ENCODE results near the gene PACSIN2. TPM values are rescaled to one million over a fixed set of nuclear protein-coding genes. Genes with fewer than 3 reads are reported as not detected.

The PACSIN2 gene
- total RNA-seq, 1 donor from 2014 or later, result 41.5 TPM

GRCh38 chr22:42857845-42858481, 157.0 kb downstream of the PACSIN2 start:
- intact Hi-C loops (cut with DNase I), result loop anchor here (5.0 kb wide), 1 partner anchor 159 kb away; the partner anchor contains the start of gene PACSIN2

GRCh38 chr22:42856865-42857704, 157.9 kb downstream of the PACSIN2 start, which contains the start of gene ARFGAP3:
ARFGAP3 (minus strand) TSS chr22:42857273; CDS start chr22:42857182, 91 bp downstream.
- DNase-seq (ENCODE audit: low spot score), result peak; percentile 97
- intact Hi-C loops (cut with DNase I), result loop anchor here (5.0 kb wide), 1 partner anchor 160 kb away; the partner anchor contains the start of gene PACSIN2

More at GRCh38 chr22:42857845-42858481, 157.0 kb downstream of the PACSIN2 start:
- no peak for DNase-seq (ENCODE audit: low spot score)

- intact Hi-C loops (cut with DNase I), result loop anchor here (5.0 kb wide), 1 partner anchor 161 kb away; the partner anchor contains the start of gene PACSIN2
- DNase-seq (ENCODE audit: low spot score), result no peak
Observed at GRCh38 chr22:42856179-42856864, 158.6 kb downstream of the PACSIN2 start.

- no peak for DNase-seq (ENCODE audit: low spot score)
- intact Hi-C loops (cut with DNase I), result loop anchor here (5.0 kb wide), 1 partner anchor 162 kb away; the partner anchor contains the start of gene PACSIN2
Observed at GRCh38 chr22:42855721-42856120, 159.2 kb downstream of the PACSIN2 start.

GRCh38 chr22:42855211-42855610, 159.7 kb downstream of the PACSIN2 start:
- intact Hi-C loops (cut with DNase I), result loop anchor here (5.0 kb wide), 1 partner anchor 162 kb away; the partner anchor contains the start of gene PACSIN2
- DNase-seq (ENCODE audit: low spot score), result no peak

- DNase-seq (ENCODE audit: low spot score), result no peak
- intact Hi-C loops (cut with DNase I), result no loop called here
Observed at GRCh38 chr22:42848941-42849550, 165.9 kb downstream of the PACSIN2 start.

GRCh38 chr22:42847110-42847509, 167.8 kb downstream of the PACSIN2 start:
- DNase-seq (ENCODE audit: low spot score), result no peak
- intact Hi-C loops (cut with DNase I), result no loop called here

- DNase-seq (ENCODE audit: low spot score), result no peak
- intact Hi-C loops (cut with DNase I), result no loop called here
Observed at GRCh38 chr22:42844756-42845155, 170.2 kb downstream of the PACSIN2 start.

- intact Hi-C loops (cut with DNase I), result no loop called here
- DNase-seq (ENCODE audit: low spot score), result no peak
Observed at GRCh38 chr22:42842658-42843370, 172.1 kb downstream of the PACSIN2 start.

GRCh38 chr22:42841444-42841843, 173.5 kb downstream of the PACSIN2 start:
- DNase-seq (ENCODE audit: low spot score), result no peak
- intact Hi-C loops (cut with DNase I), result no loop called here

- intact Hi-C loops (cut with DNase I), result no loop called here
- no peak for DNase-seq (ENCODE audit: low spot score)
Observed at GRCh38 chr22:42837556-42837955, 177.4 kb downstream of the PACSIN2 start.

- intact Hi-C loops (cut with DNase I), result no loop called here
- no peak for DNase-seq (ENCODE audit: low spot score)
Observed at GRCh38 chr22:42836026-42836425, 178.9 kb downstream of the PACSIN2 start.

GRCh38 chr22:42834177-42834949, 180.6 kb downstream of the PACSIN2 start:
- intact Hi-C loops (cut with DNase I), result no loop called here

GRCh38 chr22:42833104-42833503, 181.8 kb downstream of the PACSIN2 start:
- no peak for DNase-seq (ENCODE audit: low spot score)
- intact Hi-C loops (cut with DNase I), result no loop called here

More at GRCh38 chr22:42834177-42834949, 180.6 kb downstream of the PACSIN2 start:
- no peak for DNase-seq (ENCODE audit: low spot score)

- DNase-seq (ENCODE audit: low spot score), result no peak
- intact Hi-C loops (cut with DNase I), result no loop called here
Observed at GRCh38 chr22:42831712-42832111, 183.2 kb downstream of the PACSIN2 start.

GRCh38 chr22:42830161-42830560, 184.8 kb downstream of the PACSIN2 start:
- DNase-seq (ENCODE audit: low spot score), result no peak
- intact Hi-C loops (cut with DNase I), result no loop called here

GRCh38 chr22:42829302-42829701, 185.6 kb downstream of the PACSIN2 start:
- intact Hi-C loops (cut with DNase I), result no loop called here
- no peak for DNase-seq (ENCODE audit: low spot score)

GRCh38 chr22:42825796-42826195, 189.2 kb downstream of the PACSIN2 start:
- intact Hi-C loops (cut with DNase I), result no loop called here
- DNase-seq (ENCODE audit: low spot score), result no peak

All from cardiac septum (tissue), 1 donor.